Astrocyte (in vitro differentiated cells and primary cell): ENCODE data around the gene TBX4. TPM values are rescaled to one million over a fixed set of nuclear protein-coding genes. Genes with fewer than 3 reads are reported as not detected.
A peak's percentile ranks its signal among the peaks of the same experiment; 100 is the strongest.

Source experiments
- DNase-seq: peaks from one replicate; pipeline ENCODE4 v3.0.0-alpha.2; 2010; ENCODE audit warnings: low read depth
- FAIRE-seq: peaks from 2 replicates; lab custom pipeline; 2011; peaks lifted over from hg19 to GRCh38; lab: Jason Lieb, UNC
- H2AFZ ChIP-seq: 2 replicates; pipeline ENCODE4 v1.6.0; 2012; ENCODE audit warnings: low read depth, low read length, inconsistent platforms
- H3K27ac ChIP-seq: 2 replicates; pipeline ENCODE4 v1.5.1; 2011; ENCODE audit warnings: low read depth, low read length, inconsistent platforms
- H3K27me3 ChIP-seq: 2 replicates; pipeline ENCODE4 v1.6.0; 2011; ENCODE audit warnings: low read length, inconsistent platforms; ENCODE audit not compliant: insufficient read depth
- H3K36me3 ChIP-seq: 2 replicates; pipeline ENCODE4 v1.5.1; 2011; ENCODE audit warnings: low read length, inconsistent platforms; ENCODE audit not compliant: insufficient read depth
- H3K4me1 ChIP-seq: 2 replicates; pipeline ENCODE4 v1.5.1; 2011; ENCODE audit warnings: low read length, inconsistent platforms; ENCODE audit not compliant: insufficient read depth
- H3K4me2 ChIP-seq: 2 replicates; pipeline ENCODE4 v1.6.0; 2012; ENCODE audit warnings: low read length, inconsistent platforms
- H3K4me3 ChIP-seq: 2 replicates; pipeline ENCODE4 v1.5.1; 2011; ENCODE audit warnings: low read depth, mild to moderate bottlenecking, low read length, inconsistent platforms; ENCODE audit not compliant: insufficient read depth
- H3K79me2 ChIP-seq: 2 replicates; pipeline ENCODE4 v1.6.0; 2012; ENCODE audit warnings: mild to moderate bottlenecking, low read length, inconsistent platforms; ENCODE audit not compliant: insufficient read depth
- H3K9ac ChIP-seq: 2 replicates; pipeline ENCODE4 v1.6.0; 2012; ENCODE audit warnings: mild to moderate bottlenecking, low read length, inconsistent platforms
- H3K9me3 ChIP-seq: 2 replicates; pipeline ENCODE4 v1.5.1; 2012; ENCODE audit warnings: low read depth, mild to moderate bottlenecking, low read length, inconsistent platforms; ENCODE audit not compliant: insufficient read depth
- H4K20me1 ChIP-seq: 2 replicates; pipeline ENCODE4 v1.6.0; 2012; ENCODE audit warnings: low read length, inconsistent platforms; ENCODE audit not compliant: insufficient read depth
- H3K27ac Mint-ChIP-seq: one replicate; pipeline ENCODE4 v1.8.0; 2021; ENCODE audit warnings: mild to moderate bottlenecking, mixed read lengths; ENCODE audit not compliant: unreplicated experiment
- H3K27me3 Mint-ChIP-seq: one replicate; pipeline ENCODE4 v1.8.0; 2021; ENCODE audit warnings: low read depth, mixed read lengths; ENCODE audit not compliant: unreplicated experiment
- H3K36me3 Mint-ChIP-seq: one replicate; pipeline ENCODE4 v1.8.0; 2021; ENCODE audit warnings: low read depth, mixed read lengths; ENCODE audit not compliant: unreplicated experiment
- H3K4me1 Mint-ChIP-seq: one replicate; pipeline ENCODE4 v1.8.0; 2021; ENCODE audit warnings: low read depth, mixed read lengths; ENCODE audit not compliant: unreplicated experiment
- H3K4me3 Mint-ChIP-seq: one replicate; pipeline ENCODE4 v1.8.0; 2021; ENCODE audit warnings: mild to moderate bottlenecking, moderate library complexity, mixed read lengths; ENCODE audit not compliant: unreplicated experiment
- H3K9me3 Mint-ChIP-seq: one replicate; pipeline ENCODE4 v1.8.0; 2021; ENCODE audit warnings: mild to moderate bottlenecking, mixed read lengths; ENCODE audit not compliant: unreplicated experiment
- CTCF ChIP-seq: IDR thresholded peaks from 2 replicates; pipeline ENCODE4 v1.5.1; 2011; ENCODE audit warnings: low read depth, mild to moderate bottlenecking, inconsistent platforms, low read length, moderate library complexity; ENCODE audit not compliant: insufficient read depth
- EZH2 ChIP-seq: IDR thresholded peaks from 2 replicates; pipeline ENCODE4 v1.6.1; 2012; ENCODE audit warnings: mild to moderate bottlenecking, low read length, inconsistent platforms; ENCODE audit not compliant: insufficient read depth
- total RNA-seq: library from RNA; stranded (reverse); gene quantifications from 2 replicates; pipeline ENCODE4 v1.2.1, GENCODE V29; 2021

The TBX4 gene
- total RNA-seq, 1 donor from 2014 or later, result 0.14 TPM

GRCh38 chr17:61406537-61406845 is 45.7 kb upstream of the TBX4 start:
- Histone ChIP-seq H3K36me3 (no peaks in the 10 kb centered on the region), H3K27ac (no peak overlapping the region), H4K20me1 (peaks cover 36% of the 10 kb centered on the region), H3K9ac (no peak overlapping the region), H3K27me3 (peaks cover 24% of the 10 kb centered on the region), H3K4me1 (peaks cover 46% of the 10 kb centered on the region), H2AFZ (no peak overlapping the region), H3K9me3 (no peaks in the 10 kb centered on the region), H3K4me3 (no peak overlapping the region), H3K79me2 (peaks cover 59% of the 10 kb centered on the region), H3K4me2 (no peak overlapping the region)
- peak overlapping the region; percentile 53 for H3K27ac Mint-ChIP-seq
- H3K9me3 Mint-ChIP-seq, result peaks cover 3% of the 10 kb centered on the region
- FAIRE-seq (no peak), DNase-seq (no peak)
- no peak overlapping the region for H3K4me3 Mint-ChIP-seq
- H3K4me1 Mint-ChIP-seq, result no peaks in the 10 kb centered on the region
- TF ChIP-seq CTCF, result no peak
- H3K27me3 Mint-ChIP-seq, result peaks cover 63% of the 10 kb centered on the region
- peaks cover 2% of the 10 kb centered on the region for H3K36me3 Mint-ChIP-seq

GRCh38 chr17:61406971-61407911 is 45.0 kb upstream of the TBX4 start:
- Mint-ChIP-seq H3K4me1 (no peaks in the 10 kb centered on the region), H3K9me3 (peaks cover 3% of the 10 kb centered on the region), H3K27ac (no peak overlapping the region), H3K4me3 (no peak overlapping the region), H3K36me3 (peaks cover 2% of the 10 kb centered on the region), H3K27me3 (peaks cover 60% of the 10 kb centered on the region)
- Histone ChIP-seq H4K20me1 (peaks cover 29% of the 10 kb centered on the region), H3K27me3 (peaks cover 24% of the 10 kb centered on the region), H3K79me2 (peaks cover 52% of the 10 kb centered on the region), H3K27ac (no peak overlapping the region), H3K36me3 (no peaks in the 10 kb centered on the region), H3K9ac (no peak overlapping the region), H2AFZ (no peak overlapping the region), H3K9me3 (no peaks in the 10 kb centered on the region), H3K4me2 (no peak overlapping the region), H3K4me1 (peaks cover 40% of the 10 kb centered on the region), H3K4me3 (no peak overlapping the region)
- no peak for DNase-seq
- no peak for FAIRE-seq
- TF ChIP-seq EZH2 (no peak), CTCF (no peak)
